NT2/D1 (cell line): ENCODE results near the gene TRIAP1.

Experiments
- DNase-seq: peaks from one replicate; pipeline ENCODE4 v3.0.0-alpha.2; 2011; ENCODE audit warnings: low read depth, low spot score
- H3K27me3 ChIP-seq: 2 replicates; pipeline ENCODE4 v1.6.0; 2011; ENCODE audit warnings: mild to moderate bottlenecking; ENCODE audit not compliant: insufficient read length, insufficient read depth
- H3K36me3 ChIP-seq: 2 replicates; pipeline ENCODE4 v1.6.1; 2011; ENCODE audit warnings: mild to moderate bottlenecking, low read length, mixed read lengths; ENCODE audit not compliant: insufficient read depth, insufficient read length
- H3K4me1 ChIP-seq: 2 replicates; pipeline ENCODE4 v1.5.1; 2011; ENCODE audit not compliant: insufficient read depth, insufficient read length
- H3K4me3 ChIP-seq: 2 replicates; pipeline ENCODE4 v1.5.1; 2011; ENCODE audit warnings: low read depth; ENCODE audit not compliant: insufficient read length
- H3K9ac ChIP-seq: 2 replicates; pipeline ENCODE4 v1.6.0; 2011; ENCODE audit warnings: low read depth; ENCODE audit not compliant: insufficient read length
- H3K9me3 ChIP-seq: 2 replicates; pipeline ENCODE4 v1.5.1; 2011; ENCODE audit warnings: mild to moderate bottlenecking, low read length; ENCODE audit not compliant: insufficient read depth
- SUZ12 ChIP-seq: IDR thresholded peaks from 2 replicates; pipeline ENCODE4 v1.6.1; 2011; ENCODE audit not compliant: insufficient read length, insufficient read depth; ENCODE audit errors: extremely low read depth
- YY1 ChIP-seq: IDR thresholded peaks from 2 replicates; pipeline ENCODE4 v1.6.1; 2011; ENCODE audit not compliant: insufficient read length, insufficient read depth
- ZNF274 ChIP-seq: IDR thresholded peaks from 2 replicates; pipeline ENCODE4 v1.6.1; 2011; ENCODE audit warnings: mild to moderate bottlenecking, low read depth, low read length

The TRIAP1 gene

DNA sequence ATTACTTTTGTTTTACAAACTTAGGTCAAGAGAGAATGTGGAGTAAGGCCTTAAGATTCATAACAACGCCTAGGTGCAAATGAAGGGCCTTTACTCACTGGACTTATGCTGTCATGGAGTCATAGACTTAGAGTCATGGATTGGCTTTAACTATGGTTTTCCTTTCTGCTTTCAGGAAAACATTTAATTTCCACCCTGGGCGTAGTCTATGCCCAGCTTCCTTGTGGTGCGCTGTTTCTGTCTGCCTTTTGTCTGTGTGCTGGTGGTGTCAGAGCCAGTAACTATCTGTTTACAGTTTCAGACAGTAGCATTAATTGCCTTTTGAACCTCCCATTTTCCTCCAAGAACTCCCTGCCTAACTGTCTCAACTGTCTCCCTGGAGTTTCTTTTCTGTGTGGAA is 40.1 kb downstream of the TRIAP1 start:
- no peak for TF ChIP-seq ZNF274
- no peak for TF ChIP-seq SUZ12
- TF ChIP-seq YY1, result no peak
- Histone ChIP-seq H3K27me3 (no peaks in the 10 kb centered on the region), H3K9ac (no peak overlapping the region), H3K4me1 (peaks cover 3% of the 10 kb centered on the region), H3K9me3 (no peaks in the 10 kb centered on the region), H3K4me3 (no peak overlapping the region), H3K36me3 (no peaks in the 10 kb centered on the region)
- no peak for DNase-seq

DNA sequence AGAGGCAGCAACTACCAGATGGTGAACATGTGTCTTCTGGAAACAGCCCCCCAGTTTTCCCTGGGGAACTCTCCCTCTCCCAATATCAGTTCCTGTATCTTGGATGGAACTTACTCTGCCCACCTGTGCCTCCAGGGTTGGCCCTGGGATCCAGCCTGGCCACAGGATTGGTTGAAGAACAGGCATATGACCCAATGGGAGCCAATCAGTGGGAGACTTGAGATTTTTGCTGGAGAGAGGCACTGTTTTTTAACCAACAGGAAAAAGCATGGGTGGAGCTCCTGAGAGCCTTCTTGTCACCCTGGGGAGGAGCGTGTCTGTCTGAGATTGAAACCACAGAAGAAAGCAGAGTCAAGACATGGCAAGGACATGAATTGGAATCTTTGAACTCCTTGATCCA is 41.9 kb downstream of the TRIAP1 start:
- H3K9me3 ChIP-seq, result no peaks in the 10 kb centered on the region; the same call in 1 of the 2 replicates
- H3K36me3 ChIP-seq, result no peaks in the 10 kb centered on the region
- no peak overlapping the region for H3K4me3 ChIP-seq
- no peak for DNase-seq
- H3K4me1 ChIP-seq, result peaks cover 6% of the 10 kb centered on the region
- TF ChIP-seq YY1 (no peak), ZNF274 (no peak), SUZ12 (no peak)
- H3K27me3 ChIP-seq, result no peaks in the 10 kb centered on the region
- H3K9ac ChIP-seq, result no peak overlapping the region

DNA sequence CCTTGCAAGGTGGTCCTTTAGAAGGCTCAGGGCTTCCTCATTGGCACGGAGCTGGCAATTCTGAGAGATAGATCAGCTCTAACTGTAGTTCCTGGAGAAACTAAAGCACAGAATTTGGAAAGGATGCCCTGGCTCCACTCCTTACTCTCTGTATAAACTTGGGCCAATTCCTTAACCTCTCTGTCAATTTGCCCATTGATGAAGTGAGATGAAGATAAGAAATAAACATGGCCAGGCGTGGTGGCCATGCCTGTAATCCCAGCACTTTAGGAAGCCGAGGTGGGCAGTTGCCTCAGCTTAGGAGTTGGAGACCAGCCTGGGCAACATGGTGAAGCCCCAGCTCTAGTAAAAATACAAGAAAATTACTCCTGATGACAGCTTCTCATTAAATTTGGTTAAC is 42.3 kb downstream of the TRIAP1 start:
- peaks cover 6% of the 10 kb centered on the region for H3K4me1 ChIP-seq
- H3K36me3 ChIP-seq, result no peaks in the 10 kb centered on the region
- H3K4me3 ChIP-seq, result no peak overlapping the region
- H3K9ac ChIP-seq, result no peak overlapping the region
- DNase-seq, result no peak
- no peaks in the 10 kb centered on the region for H3K27me3 ChIP-seq
- no peak for TF ChIP-seq ZNF274
- TF ChIP-seq SUZ12, result no peak
- TF ChIP-seq YY1, result no peak
- H3K9me3 ChIP-seq, result no peaks in the 10 kb centered on the region; the same call in 1 of the 2 replicates

DNA sequence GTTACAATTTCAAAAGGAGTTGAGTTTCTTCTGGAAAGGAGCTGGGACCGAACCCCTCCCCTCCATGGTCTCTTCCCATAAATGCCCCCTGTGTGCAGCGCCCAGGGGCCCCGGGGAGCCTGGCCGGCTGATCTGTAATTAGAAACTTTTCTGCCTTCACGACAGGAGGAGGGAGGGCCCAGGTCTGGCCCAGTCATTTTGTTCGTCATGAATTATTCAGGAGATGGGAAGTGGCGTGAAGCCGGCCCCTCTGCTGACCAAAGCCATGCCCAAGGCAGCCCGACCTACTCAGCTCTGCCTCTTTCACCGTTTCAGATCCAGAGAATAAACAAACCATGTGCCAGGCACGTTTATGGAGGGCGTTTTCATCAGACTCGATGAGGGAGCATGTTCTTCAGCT is 44.0 kb downstream of the TRIAP1 start:
- H3K9ac ChIP-seq, result peak overlapping the region; percentile 54
- no peaks in the 10 kb centered on the region for H3K36me3 ChIP-seq
- H3K27me3 ChIP-seq, result no peaks in the 10 kb centered on the region
- TF ChIP-seq SUZ12, result no peak
- TF ChIP-seq ZNF274, result no peak
- no peak for TF ChIP-seq YY1
- H3K9me3 ChIP-seq, result no peaks in the 10 kb centered on the region; the same call in 1 of the 2 replicates
- DNase-seq, result no peak
- peaks cover 6% of the 10 kb centered on the region for H3K4me1 ChIP-seq
- no peak overlapping the region for H3K4me3 ChIP-seq

DNA sequence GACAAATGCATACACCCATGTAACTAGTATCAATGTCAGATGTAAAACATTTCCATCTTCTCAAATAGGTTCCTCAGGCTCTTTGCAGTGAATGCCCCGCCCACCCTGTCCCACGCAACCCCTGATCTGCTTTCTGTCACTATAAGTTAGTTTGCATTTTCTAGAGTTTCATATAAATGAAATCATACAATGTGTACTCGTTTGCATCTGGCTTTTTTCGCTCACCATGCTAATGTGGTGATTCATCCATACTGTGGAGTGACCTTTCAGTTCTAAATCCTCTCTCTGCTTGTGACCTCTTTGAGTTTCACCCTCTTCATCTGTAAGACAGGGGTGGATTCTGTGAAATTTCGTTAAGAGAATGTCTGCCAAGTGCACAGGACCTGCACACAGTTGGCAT is 46.7 kb downstream of the TRIAP1 start:
- H3K9ac ChIP-seq, result no peak overlapping the region
- no peak for TF ChIP-seq SUZ12
- no peak for TF ChIP-seq ZNF274
- TF ChIP-seq YY1, result no peak
- DNase-seq, result no peak

DNA sequence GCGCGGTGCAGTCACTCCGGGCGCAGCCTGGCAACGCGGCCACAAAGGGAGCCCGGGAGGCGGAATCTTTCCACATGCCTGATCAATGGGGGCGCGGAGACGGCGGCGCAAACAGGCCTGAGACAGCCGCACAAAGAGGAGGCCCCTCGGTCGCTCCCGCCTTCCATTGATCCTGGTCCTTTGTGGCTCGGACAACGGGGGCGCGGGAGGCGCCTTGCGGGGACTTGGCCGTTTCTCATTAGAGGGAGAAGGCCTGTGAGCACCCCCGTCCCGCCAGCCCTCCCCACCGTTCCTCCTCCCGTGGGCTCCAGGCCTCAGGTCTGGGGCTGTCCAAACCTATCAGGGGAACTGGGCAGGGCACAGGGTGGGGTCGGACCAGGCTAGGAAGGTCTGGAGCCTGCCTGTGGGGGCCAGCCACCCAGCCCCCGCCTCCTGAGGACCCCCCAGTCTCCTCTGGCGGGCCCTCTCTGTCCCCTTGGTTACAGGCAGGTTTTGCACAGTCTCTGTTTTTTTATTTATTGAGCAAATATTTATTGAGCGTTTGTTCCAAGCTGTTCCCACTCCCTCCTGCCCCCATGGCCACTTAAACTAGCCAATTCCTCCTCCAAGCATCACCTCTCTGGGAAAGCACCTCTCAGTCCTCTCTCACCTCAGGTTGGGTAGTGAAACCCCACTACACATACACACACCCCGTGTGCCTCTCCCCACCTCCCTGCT is 48.2 kb downstream of the TRIAP1 start:
- H3K9ac ChIP-seq, result peak overlapping the region; percentile 9
- no peak for TF ChIP-seq ZNF274
- TF ChIP-seq SUZ12, result no peak
- TF ChIP-seq YY1, result no peak
- no peak for DNase-seq

More for the DNA sequence above, 46.7 kb downstream of the TRIAP1 start:
- Histone ChIP-seq H3K4me1 (peaks cover 12% of the 10 kb centered on the region), H3K4me3 (no peak overlapping the region), H3K36me3 (no peaks in the 10 kb centered on the region), H3K27me3 (no peaks in the 10 kb centered on the region), H3K9me3 (no peaks in the 10 kb centered on the region; the same call in 1 of the 2 replicates)

DNA sequence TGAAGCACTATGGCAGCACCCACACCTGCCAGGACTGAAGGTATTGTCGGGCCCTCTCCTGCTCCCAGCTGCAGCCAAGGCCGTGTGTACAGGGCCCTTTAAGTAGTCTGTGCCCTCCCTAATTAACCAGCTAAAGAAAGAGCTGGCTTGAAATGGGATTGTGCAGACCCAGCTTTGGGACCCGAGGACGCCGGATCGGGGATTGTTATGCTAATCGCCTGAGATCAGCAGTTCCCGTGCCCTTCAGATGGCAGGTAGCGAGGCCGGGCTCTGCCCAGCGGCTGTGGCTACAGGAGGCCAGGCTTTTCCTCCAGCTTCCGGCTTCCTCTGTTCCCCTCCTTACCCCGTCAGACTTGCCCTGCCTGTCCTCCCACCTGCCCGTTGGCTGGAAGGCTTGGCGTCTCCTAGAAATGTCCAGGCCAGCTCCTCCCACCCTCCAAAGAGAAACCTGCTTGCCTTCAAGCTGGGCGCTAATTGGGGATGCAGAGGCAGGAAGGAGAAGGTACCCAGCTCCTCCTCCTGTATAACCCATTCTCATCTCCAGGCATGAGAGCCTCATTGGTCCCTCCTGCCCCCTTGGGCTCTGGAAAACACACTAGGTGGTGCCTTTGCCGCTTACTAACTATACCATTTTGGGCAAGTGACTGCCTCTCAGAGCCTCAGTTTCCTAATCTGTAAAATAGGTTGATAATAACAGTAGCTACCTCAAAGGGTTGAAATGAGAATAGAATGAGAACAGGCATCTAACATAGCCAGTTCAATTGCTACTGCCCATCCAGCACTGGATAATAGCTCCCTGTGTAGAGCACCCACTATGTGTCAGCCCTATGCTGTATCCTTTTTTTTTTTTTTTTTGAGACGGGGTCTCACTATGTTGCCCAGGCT is 51.5 kb downstream of the TRIAP1 start:
- peak; percentile 65 for DNase-seq
- H3K9ac ChIP-seq, result peak overlapping the region; percentile 61
- no peak overlapping the region for H3K4me3 ChIP-seq

More for the DNA sequence above, 48.2 kb downstream of the TRIAP1 start:
- Histone ChIP-seq H3K4me1 (peaks cover 14% of the 10 kb centered on the region), H3K27me3 (no peaks in the 10 kb centered on the region), H3K36me3 (no peaks in the 10 kb centered on the region), H3K9me3 (no peaks in the 10 kb centered on the region; the same call in 1 of the 2 replicates), H3K4me3 (no peak overlapping the region)

More for the DNA sequence above, 51.5 kb downstream of the TRIAP1 start:
- H3K4me1 ChIP-seq, result peaks cover 16% of the 10 kb centered on the region
- H3K27me3 ChIP-seq, result no peaks in the 10 kb centered on the region
- peak; percentile 8 for TF ChIP-seq YY1
- TF ChIP-seq SUZ12, result no peak
- H3K36me3 ChIP-seq, result no peaks in the 10 kb centered on the region
- no peaks in the 10 kb centered on the region; the same call in 1 of the 2 replicates for H3K9me3 ChIP-seq
